T-cell (primary cell): ENCODE results near the gene RPS19BP1. TPM values are rescaled to one million over a fixed set of nuclear protein-coding genes. Genes with fewer than 3 reads are reported as not detected.

Experiments used
- ATAC-seq, 4 experiments: fragments of 200-7000 bp in 3 of 4; fragments of 150-1000 bp in 1 of 4; cut with Tn5 transposase; replicated peaks in 1 of 4; 1 replicate in 3 of 4; 2 replicates in 1 of 4; pipeline ENCODE4 v1.10.0; 2021; ENCODE audit warnings: moderate library complexity in 3 of 4, mild to moderate bottlenecking in 2 of 4, moderate number of reproducible peaks in 1 of 4
- CTCF ChIA-PET, 2 donors: fragments of 300-600 bp; sonication (Branson Sonifier 250); formaldehyde crosslinking; loops; one replicate each; lab custom pipeline; 2022; ENCODE audit warnings: antibody characterized with exemption in 2 of 2; lab: Charles Lee
- POLR2A ChIA-PET, 2 donors: fragments of 300-600 bp; sonication (Branson Sonifier 250); formaldehyde crosslinking; loops; one replicate each; lab custom pipeline; 2022; ENCODE audit warnings: antibody characterized with exemption in 2 of 2; lab: Charles Lee
- DNase-seq, 35 experiments: peaks; one replicate each; pipeline versions ENCODE4 v3.0.0 to v3.0.0-alpha.2; 2013 to 2023
- H3K27ac ChIP-seq: one replicate; pipeline ENCODE4 v1.5.1; 2013; ENCODE audit warnings: low read length
- H3K27me3 ChIP-seq, 2 experiments: replicated peaks in 1 of 2; 1 replicate in 1 of 2; 2 replicates in 1 of 2; pipeline versions ENCODE4 v1.6.1 to v1.7.0; 2013; ENCODE audit warnings: low read length in 1 of 2, mixed read lengths in 1 of 2; ENCODE audit not compliant: control insufficient read depth in 2 of 2, insufficient read depth in 2 of 2; ENCODE audit errors: extremely low read depth in 1 of 2
- H3K36me3 ChIP-seq, 2 donors: 1 replicate in 1 of 2; 2 replicates in 1 of 2; pipeline versions ENCODE4 v1.6.1 to v1.7.0; 2013; ENCODE audit warnings: low read length in 1 of 2; ENCODE audit not compliant: control insufficient read depth in 2 of 2, insufficient read depth in 1 of 2; ENCODE audit errors: extremely low read depth in 1 of 2
- H3K4me1 ChIP-seq, 2 experiments: 1 replicate in 1 of 2; 2 replicates in 1 of 2; pipeline versions ENCODE4 v1.6.1 to v1.7.0; 2013; ENCODE audit warnings: low read length in 2 of 2, mixed read lengths in 1 of 2; ENCODE audit not compliant: insufficient read depth in 2 of 2, control insufficient read depth in 1 of 2; ENCODE audit errors: extremely low read depth in 1 of 2
- H3K4me3 ChIP-seq, 2 donors: 1 replicate in 1 of 2; 2 replicates in 1 of 2; pipeline versions ENCODE4 v1.5.1 to v1.7.0; 2013; ENCODE audit warnings: mild to moderate bottlenecking in 2 of 2, low read length in 1 of 2, moderate library complexity in 1 of 2; ENCODE audit not compliant: control insufficient read depth in 1 of 2; ENCODE audit errors: extremely low read depth in 1 of 2
- H3K9me3 ChIP-seq: 2 replicates; pipeline ENCODE4 v1.7.0; 2013
- H3K27ac Mint-ChIP-seq, 2 donors: one replicate each; pipeline ENCODE4 v1.8.0; 2020 to 2021; ENCODE audit warnings: mild to moderate bottlenecking in 2 of 2, mixed read lengths in 2 of 2
- H3K27me3 Mint-ChIP-seq, 2 donors: one replicate each; pipeline ENCODE4 v1.8.0; 2021 to 2022; ENCODE audit warnings: mixed read lengths in 2 of 2
- H3K36me3 Mint-ChIP-seq: one replicate; pipeline ENCODE4 v1.8.0; 2021; ENCODE audit warnings: mixed read lengths
- H3K4me1 Mint-ChIP-seq, 3 donors: one replicate each; pipeline ENCODE4 v1.8.0; 2020 to 2022; ENCODE audit warnings: mixed read lengths in 3 of 3, mild to moderate bottlenecking in 1 of 3
- H3K4me3 Mint-ChIP-seq, 3 donors: one replicate each; pipeline ENCODE4 v1.8.0; 2020 to 2022; ENCODE audit warnings: mild to moderate bottlenecking in 3 of 3, mixed read lengths in 3 of 3, moderate library complexity in 3 of 3
- H3K9me3 Mint-ChIP-seq, 3 donors: one replicate each; pipeline ENCODE4 v1.8.0; 2020 to 2022; ENCODE audit warnings: mixed read lengths in 3 of 3
- WGBS: methylation state at CpG from one replicate; pipeline ENCODE4 v1.1.5; 2013; ENCODE audit warnings: missing lambda C conversion rate; ENCODE audit not compliant: insufficient coverage; 5-methylcytosine and 5-hydroxymethylcytosine counted together
- total RNA-seq, 35 experiments: library from RNA in 6 of 35; stranded (reverse) in 6 of 35; fragments of 120-200 nt in 1 of 35; gene quantifications; one replicate each; pipeline versions ENCODE4 v1.2.1 to v1.2.4 and lab custom pipeline; 2013 to 2026

The RPS19BP1 gene
- total RNA-seq, 5 donors from 2014 or later (not counting 1 experiment from before 2014, with no cell fraction given): 42.4 to 76.8 (median 73.5) TPM

DNA sequence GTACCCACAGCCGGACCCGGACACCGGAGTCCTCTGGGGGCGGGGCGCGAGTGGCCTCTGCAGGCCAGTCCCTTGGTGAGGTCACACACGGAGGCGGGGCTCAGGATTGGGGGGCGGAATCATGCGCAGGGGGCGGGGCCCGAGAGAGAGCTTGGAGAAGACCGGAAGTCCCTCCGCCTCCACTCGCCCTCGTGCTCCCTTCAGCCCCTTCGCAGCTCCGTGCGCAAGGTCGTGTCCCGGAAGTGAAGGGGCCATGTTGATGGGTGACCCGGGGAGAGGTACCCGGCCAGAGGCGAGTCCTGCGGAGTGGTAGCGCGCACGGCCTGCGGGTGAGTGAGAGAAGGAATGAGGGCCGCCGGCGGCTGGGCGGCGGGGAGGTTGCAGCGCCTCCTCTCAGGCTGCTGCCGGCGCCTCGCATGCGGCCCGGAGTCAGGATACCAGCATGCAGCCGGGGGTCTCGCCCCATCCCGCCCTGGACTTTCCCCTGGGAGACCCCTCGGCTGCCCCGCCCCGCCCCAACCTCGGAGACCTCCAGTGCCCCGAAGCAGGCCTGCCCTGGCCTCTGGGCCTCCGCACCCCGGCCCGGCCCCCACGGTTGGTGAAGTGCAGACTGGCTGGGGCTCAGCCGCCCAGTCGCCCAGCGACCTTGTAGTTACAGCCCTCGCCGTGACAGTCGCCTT lies 30.3 kb downstream of the RPS19BP1 start, which contains the start of gene MIEF1:
TSS of gene MIEF1 (plus strand) at position 182 of the 680 bp plus-strand sequence. CDS start 9,005 bp downstream, outside the sequence.
- POLR2A ChIA-PET: interaction anchor here (0.6 to 1.4 kb wide), 4 partner anchors 18 to 542 kb away, joined by 3 to 15 read pairs (median 4); partner anchors contain the start of gene ATF4 (in 2 of the 2)
- peaks cover 28% of the 10 kb centered on the region for H3K36me3 Mint-ChIP-seq
- H3K4me3 Mint-ChIP-seq: peak within 1 kb of the TSS; percentile 95 to 99 (median 95)
- Histone ChIP-seq H3K36me3 (peaks cover 12 to 33% of the 10 kb centered on the region in 2 donors), H3K9me3 (no peaks in the 10 kb centered on the region), H3K27me3 (peaks cover 0 to 2% of the 10 kb centered on the region in 2 experiments), H3K4me3 (peak within 1 kb of the TSS; percentile 72 to 77), H3K4me1 (peaks cover 10 to 43% of the 10 kb centered on the region in 2 experiments), H3K27ac (peak within 1 kb of the TSS; percentile 63)
- ATAC-seq: peak; percentile 93 to 97 (median 96)
- peak; percentile 71 to 93 (median 82) for DNase-seq
- H3K9me3 Mint-ChIP-seq: no peaks in the 10 kb centered on the region
- H3K27ac Mint-ChIP-seq: peak within 1 kb of the TSS; percentile 95 to 98
- 3% methylated on average over 50 of the region's 58 CpGs for WGBS
- CTCF ChIA-PET: interaction anchor here in 1 of 2 donors (0.5 to 2.7 kb wide), 9 partner anchors 8 to 1316 kb away, joined by 3 to 27 read pairs (median 3); partner anchors contain the start of gene ATF4
- no peaks in the 10 kb centered on the region for H3K27me3 Mint-ChIP-seq
- peaks cover 44 to 47% (median 45%) of the 10 kb centered on the region in 3 donors for H3K4me1 Mint-ChIP-seq

DNA sequence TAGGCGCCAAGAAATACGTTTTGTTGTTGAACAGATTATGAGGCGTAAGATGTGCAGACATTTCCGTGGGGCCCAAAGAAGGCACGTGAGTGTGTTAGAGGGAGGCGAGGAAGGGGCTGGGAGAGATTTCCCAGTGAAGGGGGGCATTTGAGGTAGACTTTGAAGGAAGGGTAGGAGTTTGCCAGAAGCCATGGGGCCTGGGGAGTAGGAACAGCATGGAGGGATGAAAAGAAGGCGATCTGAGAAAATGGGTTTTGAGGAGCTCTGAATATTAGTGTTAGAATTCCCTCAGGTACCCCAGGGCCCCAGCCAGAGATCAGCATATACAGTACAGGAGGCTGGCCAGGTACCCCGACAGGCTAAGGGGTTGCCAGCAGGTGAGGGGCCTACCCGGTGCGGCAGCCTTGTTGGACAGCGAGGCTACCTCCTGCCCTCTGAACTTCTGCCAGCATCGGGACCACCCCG lies 30.9 kb downstream of the RPS19BP1 start:
- CTCF ChIA-PET: interaction anchor here in 1 of 2 donors (0.5 to 2.7 kb wide), 9 partner anchors 9 to 1317 kb away, joined by 3 to 27 read pairs (median 3); partner anchors contain the start of gene ATF4
- peaks cover 12 to 28% of the 10 kb centered on the region in 2 donors for H3K36me3 ChIP-seq
- ATAC-seq (no peak), DNase-seq (no peak)
- peak overlapping the region; percentile 72 to 77 for H3K4me3 ChIP-seq
- H3K27me3 ChIP-seq: peaks cover 0 to 2% of the 10 kb centered on the region in 2 experiments
- H3K9me3 ChIP-seq: no peaks in the 10 kb centered on the region
- peak overlapping the region; percentile 63 for H3K27ac ChIP-seq
- H3K27ac Mint-ChIP-seq: peak overlapping the region; percentile 95 to 98
- no peaks in the 10 kb centered on the region for H3K27me3 Mint-ChIP-seq
- no peaks in the 10 kb centered on the region for H3K9me3 Mint-ChIP-seq
- H3K4me1 ChIP-seq: peaks cover 10 to 43% of the 10 kb centered on the region in 2 experiments
- WGBS: 68% methylated on average over 13 of the region's 13 CpGs
- H3K4me3 Mint-ChIP-seq: peak overlapping the region; percentile 95 to 99 (median 95)
- peaks cover 24% of the 10 kb centered on the region for H3K36me3 Mint-ChIP-seq
- POLR2A ChIA-PET: interaction anchor here (0.6 to 1.4 kb wide), 4 partner anchors 18 to 543 kb away, joined by 3 to 15 read pairs (median 4); partner anchors contain the start of gene ATF4 (in 2 of the 2)
- H3K4me1 Mint-ChIP-seq: peaks cover 41 to 46% (median 45%) of the 10 kb centered on the region in 3 donors

- H3K9me3 ChIP-seq: no peaks in the 10 kb centered on the region
- no CpG with 5 or more reads among the region's 6 CpGs for WGBS
- CTCF ChIA-PET: interaction anchor here in 1 of 2 donors (2.7 kb wide), 1 partner anchor 29 kb away, joined by 27 read pairs; no protein-coding TSS in a partner anchor
- H3K27me3 Mint-ChIP-seq: no peaks in the 10 kb centered on the region
- peaks cover 0 to 2% of the 10 kb centered on the region in 2 experiments for H3K27me3 ChIP-seq
- H3K4me3 Mint-ChIP-seq: peak overlapping the region in 1 of 3 donors; percentile 21
- H3K36me3 ChIP-seq: peaks cover 6 to 12% of the 10 kb centered on the region in 2 donors
- ATAC-seq (no peak), DNase-seq (no peak)
- no peak overlapping the region for H3K4me3 ChIP-seq
- no peak overlapping the region for H3K27ac Mint-ChIP-seq
- no peaks in the 10 kb centered on the region for H3K9me3 Mint-ChIP-seq
- H3K4me1 Mint-ChIP-seq: peaks cover 32 to 40% (median 34%) of the 10 kb centered on the region in 3 donors
- POLR2A ChIA-PET: no interaction called here
- peaks cover 9% of the 10 kb centered on the region for H3K36me3 Mint-ChIP-seq
- H3K27ac ChIP-seq: no peak overlapping the region
- H3K4me1 ChIP-seq: peaks cover 10 to 38% of the 10 kb centered on the region in 2 experiments
These were observed 32.4 kb downstream of the RPS19BP1 start for GRCh38 chr22:39500101-39500500.

DNA sequence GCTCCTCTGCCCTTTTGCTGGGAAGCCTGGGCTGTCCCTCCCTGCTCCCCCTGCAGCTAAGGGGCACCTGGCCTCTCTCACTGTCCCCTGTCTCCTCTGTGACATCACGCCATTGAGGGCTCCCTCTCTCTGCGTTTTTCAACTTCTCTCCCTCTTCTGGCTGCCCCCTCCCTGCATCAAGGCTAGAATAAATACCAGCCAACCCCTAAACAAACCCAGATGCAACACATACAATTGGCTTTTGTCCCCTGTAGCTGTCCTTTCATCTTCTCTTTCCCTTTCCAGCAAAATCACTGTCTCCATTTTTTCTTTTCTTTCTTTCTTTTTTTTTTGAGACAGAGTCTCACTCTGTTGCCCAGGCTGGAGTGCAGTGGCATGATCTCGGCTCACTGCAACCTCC lies 33.7 kb downstream of the RPS19BP1 start:
- no peak for DNase-seq
- Mint-ChIP-seq H3K9me3 (no peaks in the 10 kb centered on the region), H3K27me3 (no peaks in the 10 kb centered on the region), H3K4me1 (peaks cover 23 to 30% (median 25%) of the 10 kb centered on the region in 3 donors), H3K36me3 (peaks cover 6% of the 10 kb centered on the region), H3K27ac (no peak overlapping the region), H3K4me3 (no peak overlapping the region)
- H3K36me3 ChIP-seq: no peaks in the 10 kb centered on the region
- CTCF ChIA-PET: interaction anchor here in 1 of 2 donors (0.6 kb wide), 1 partner anchor 16 kb away, joined by 3 read pairs; no protein-coding TSS in a partner anchor
- peaks cover 0 to 2% of the 10 kb centered on the region in 2 experiments for H3K27me3 ChIP-seq
- H3K9me3 ChIP-seq: no peaks in the 10 kb centered on the region
- H3K27ac ChIP-seq: no peak overlapping the region
- POLR2A ChIA-PET: no interaction called here
- H3K4me3 ChIP-seq: no peak overlapping the region
- peaks cover 10 to 25% of the 10 kb centered on the region in 2 experiments for H3K4me1 ChIP-seq
- no peak for ATAC-seq
- 56% methylated on average over 2 of the region's 3 CpGs for WGBS

DNA sequence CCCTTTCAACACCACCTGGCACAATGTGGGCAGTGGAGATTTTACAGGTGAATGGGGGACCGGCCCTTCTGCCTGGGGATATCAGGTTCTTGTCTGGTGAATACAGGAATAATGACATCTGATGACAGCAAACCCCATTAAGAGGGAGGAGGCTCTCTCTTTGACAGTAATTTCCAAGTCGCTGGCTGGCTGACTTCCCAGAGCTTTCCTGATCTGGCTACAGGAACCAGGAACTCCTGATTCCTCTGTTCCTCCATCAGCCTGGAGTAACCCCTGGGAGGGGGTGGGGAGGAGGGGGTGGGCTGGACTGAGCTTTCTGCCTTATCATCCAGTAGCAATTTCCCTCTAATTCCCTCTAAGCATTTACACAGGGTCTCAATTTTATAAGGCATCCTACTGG lies 34.2 kb downstream of the RPS19BP1 start:
- Histone ChIP-seq H3K36me3 (no peaks in the 10 kb centered on the region), H3K4me1 (peaks cover 6 to 21% of the 10 kb centered on the region in 2 experiments), H3K27me3 (peaks cover 0 to 2% of the 10 kb centered on the region in 2 experiments), H3K4me3 (no peak overlapping the region), H3K9me3 (no peaks in the 10 kb centered on the region), H3K27ac (no peak overlapping the region)
- ChIA-PET POLR2A (interaction anchor here in 1 of 2 donors (0.7 kb wide), 1 partner anchor 1094 kb away, joined by 4 read pairs; no protein-coding TSS in a partner anchor), CTCF (interaction anchor here (0.6 to 1.2 kb wide), 4 partner anchors 16 to 846 kb away, joined by 3 to 5 read pairs (median 4); no protein-coding TSS in a partner anchor)
- Mint-ChIP-seq H3K4me1 (peaks cover 21 to 29% (median 23%) of the 10 kb centered on the region in 3 donors), H3K9me3 (no peaks in the 10 kb centered on the region), H3K36me3 (peaks cover 3% of the 10 kb centered on the region), H3K27ac (no peak overlapping the region), H3K27me3 (no peaks in the 10 kb centered on the region), H3K4me3 (no peak overlapping the region)
- WGBS: no CpG with 5 or more reads among the region's 2 CpGs
- DNase-seq: no peak
- no peak for ATAC-seq

- ChIA-PET CTCF (interaction anchor here (0.5 to 1.7 kb wide), 7 partner anchors 22 to 878 kb away, joined by 3 to 8 read pairs (median 4); partner anchors contain the start of gene ATF4 (in 1 of the 2)), POLR2A (interaction anchor here (0.6 to 0.7 kb wide), 2 partner anchors 25 to 1095 kb away, joined by 4 read pairs; no protein-coding TSS in a partner anchor)
- Histone ChIP-seq H3K4me1 (peaks cover 0 to 12% of the 10 kb centered on the region in 2 experiments), H3K27ac (no peak overlapping the region), H3K36me3 (no peaks in the 10 kb centered on the region), H3K9me3 (no peaks in the 10 kb centered on the region), H3K4me3 (no peak overlapping the region), H3K27me3 (peaks cover 0 to 5% of the 10 kb centered on the region in 2 experiments)
- WGBS: 69% methylated on average over 7 of the region's 8 CpGs
- no peaks in the 10 kb centered on the region for H3K27me3 Mint-ChIP-seq
- H3K27ac Mint-ChIP-seq: no peak overlapping the region
- ATAC-seq (no peak), DNase-seq (no peak)
- peaks cover 15 to 28% (median 15%) of the 10 kb centered on the region in 3 donors for H3K4me1 Mint-ChIP-seq
- H3K36me3 Mint-ChIP-seq: peaks cover 3% of the 10 kb centered on the region
- no peak overlapping the region for H3K4me3 Mint-ChIP-seq
- H3K9me3 Mint-ChIP-seq: no peaks in the 10 kb centered on the region
These were observed 35.1 kb downstream of the RPS19BP1 start for GRCh38 chr22:39497429-39497828.
